Neuronal stem cell (in vitro differentiated cells): Measurements from ENCODE around the gene B3GALT5.

Experiments used
- DNase-seq: peaks from one replicate; pipeline ENCODE4 v3.0.0-alpha.2; 2013; ENCODE audit warnings: low spot score
- H2AFZ ChIP-seq: one replicate; pipeline ENCODE4 v1.6.1; 2013; ENCODE audit warnings: mild to moderate bottlenecking, low read length, inconsistent platforms
- H2AK5ac ChIP-seq: 2 replicates; pipeline ENCODE4 v1.6.1; 2013; ENCODE audit warnings: low read depth, mild to moderate bottlenecking, inconsistent platforms, low read length, moderate library complexity, mixed read lengths
- H2BK120ac ChIP-seq: 2 replicates; pipeline ENCODE4 v1.6.1; 2013; ENCODE audit warnings: low read depth, mild to moderate bottlenecking, inconsistent platforms, low read length, moderate library complexity, mixed read lengths
- H2BK12ac ChIP-seq: one replicate; pipeline ENCODE4 v1.6.1; 2013; ENCODE audit warnings: low read length, inconsistent platforms
- H2BK15ac ChIP-seq: 2 replicates; pipeline ENCODE4 v1.6.1; 2013; ENCODE audit warnings: mild to moderate bottlenecking, low read length, inconsistent platforms, mixed read lengths
- H2BK5ac ChIP-seq: one replicate; pipeline ENCODE4 v1.6.1; 2013; ENCODE audit warnings: inconsistent platforms, mild to moderate bottlenecking, low read length, moderate library complexity
- H3K14ac ChIP-seq: one replicate; pipeline ENCODE4 v1.6.1; 2013; ENCODE audit warnings: low read length, inconsistent platforms
- H3K18ac ChIP-seq: 2 replicates; pipeline ENCODE4 v1.6.1; 2013; ENCODE audit warnings: low read length, inconsistent platforms
- H3K23ac ChIP-seq: 2 replicates; pipeline ENCODE4 v1.6.1; 2013; ENCODE audit warnings: low read depth, mild to moderate bottlenecking, mixed read lengths, low read length, inconsistent platforms; ENCODE audit not compliant: poor library complexity
- H3K27ac ChIP-seq: replicated peaks from 3 replicates; pipeline ENCODE4 v1.5.1; 2013; ENCODE audit warnings: low read length, inconsistent platforms
- H3K27me3 ChIP-seq, 3 experiments: 2 replicates each; pipeline ENCODE4 v1.6.1; 2013; ENCODE audit warnings: low read length in 3 of 3, mild to moderate bottlenecking in 2 of 3, inconsistent platforms in 1 of 3, low read depth in 1 of 3, mixed read lengths in 1 of 3, moderate library complexity in 1 of 3; ENCODE audit not compliant: control insufficient read depth in 3 of 3, insufficient read depth in 3 of 3
- H3K36me3 ChIP-seq, 2 donors: replicated peaks in 1 of 2; 2 replicates each; pipeline ENCODE4 v1.6.1; 2013; ENCODE audit warnings: low read length in 2 of 2; ENCODE audit not compliant: control insufficient read depth in 2 of 2, insufficient read depth in 2 of 2
- H3K4ac ChIP-seq: 2 replicates; pipeline ENCODE4 v1.6.1; 2013; ENCODE audit warnings: inconsistent platforms, mild to moderate bottlenecking, low read length, moderate library complexity
- H3K4me1 ChIP-seq, 2 donors: 1 replicate in 1 of 2; 2 replicates in 1 of 2; pipeline ENCODE4 v1.6.1; 2013; ENCODE audit warnings: low read length in 2 of 2, low read depth in 1 of 2; ENCODE audit not compliant: control insufficient read depth in 2 of 2, insufficient read depth in 1 of 2
- H3K4me2 ChIP-seq: one replicate; pipeline ENCODE4 v1.6.1; 2013; ENCODE audit warnings: mild to moderate bottlenecking, low read length, inconsistent platforms; ENCODE audit not compliant: insufficient read depth, poor library complexity, severe bottlenecking
- H3K4me3 ChIP-seq, 2 donors: 2 replicates each; pipeline ENCODE4 v1.5.1; 2013; ENCODE audit warnings: low read length in 2 of 2, mild to moderate bottlenecking in 2 of 2, inconsistent platforms in 1 of 2, moderate library complexity in 1 of 2
- H3K79me1 ChIP-seq: one replicate; pipeline ENCODE4 v1.6.1; 2013; ENCODE audit warnings: low read depth, mild to moderate bottlenecking, inconsistent platforms, low read length, moderate library complexity
- H3K9ac ChIP-seq: one replicate; pipeline ENCODE4 v1.6.1; 2013; ENCODE audit warnings: mild to moderate bottlenecking, low read depth, low read length, inconsistent platforms; ENCODE audit not compliant: poor library complexity
- H3K9me3 ChIP-seq, 2 donors: replicated peaks in 1 of 2; 2 replicates each; pipeline versions ENCODE3 to v1.6.1; 2013; ENCODE audit warnings: low read length in 2 of 2, mild to moderate bottlenecking in 2 of 2, inconsistent platforms in 1 of 2, low read depth in 1 of 2, mixed read lengths in 1 of 2, moderate library complexity in 1 of 2; ENCODE audit not compliant: control insufficient read depth in 2 of 2, insufficient read depth in 1 of 2
- H4K8ac ChIP-seq: one replicate; pipeline ENCODE4 v1.6.1; 2013; ENCODE audit warnings: low read depth, mild to moderate bottlenecking, inconsistent platforms, low read length, moderate library complexity
- H4K91ac ChIP-seq: one replicate; pipeline ENCODE4 v1.6.1; 2013; ENCODE audit warnings: low read length, low read depth, mild to moderate bottlenecking, inconsistent platforms; ENCODE audit not compliant: poor library complexity
- WGBS, 2 donors: extraction: QIAGEN DNeasy Blood & Tissue Kit; methylation state at CpG; one replicate each; pipeline ENCODE4 v1.1.7; 2013; ENCODE audit warnings: missing lambda C conversion rate in 2 of 2, mixed read lengths in 1 of 2; ENCODE audit not compliant: insufficient read length in 2 of 2, insufficient replicate concordance in 1 of 2; ENCODE audit errors: extremely low coverage in 2 of 2; 5-methylcytosine and 5-hydroxymethylcytosine counted together

Gene B3GALT5

GRCh38 chr21:39659070-39659815 lies 46.5 kb downstream of the B3GALT5 start:
- Histone ChIP-seq H3K79me1 (no peaks in the 10 kb centered on the region), H4K91ac (no peak overlapping the region), H2BK12ac (no peak overlapping the region), H3K4me1 (peaks cover 4 to 7% of the 10 kb centered on the region in 2 donors), H2AK5ac (no peak overlapping the region), H3K36me3 (no peaks in the 10 kb centered on the region), H2BK120ac (no peak overlapping the region), H3K4me3 (no peak overlapping the region), H4K8ac (no peak overlapping the region), H3K9me3 (no peaks in the 10 kb centered on the region), H3K18ac (no peak overlapping the region), H2BK15ac (no peak overlapping the region), H3K4me2 (no peak overlapping the region), H3K23ac (no peak overlapping the region), H3K9ac (no peak overlapping the region), H3K4ac (no peak overlapping the region), H3K27ac (no peak overlapping the region), H3K27me3 (no peaks in the 10 kb centered on the region), H2BK5ac (no peak overlapping the region), H3K14ac (no peak overlapping the region), H2AFZ (no peak overlapping the region)
- no peak for DNase-seq
- WGBS, 2 donors, result no CpG with 5 or more reads among the region's 7 CpGs

GRCh38 chr21:39660191-39660980 lies 47.6 kb downstream of the B3GALT5 start:
- H2AFZ ChIP-seq, result peak overlapping the region; percentile 12
- no peak overlapping the region for H3K4ac ChIP-seq
- H3K23ac ChIP-seq, result no peak overlapping the region
- H3K4me1 ChIP-seq, result peaks cover 4 to 7% of the 10 kb centered on the region in 2 donors
- H2BK15ac ChIP-seq, result no peak overlapping the region
- H3K36me3 ChIP-seq, result no peaks in the 10 kb centered on the region
- H3K18ac ChIP-seq, result no peak overlapping the region
- no peak for DNase-seq
- no peaks in the 10 kb centered on the region for H3K79me1 ChIP-seq
- H2AK5ac ChIP-seq, result no peak overlapping the region
- no peak overlapping the region for H3K27ac ChIP-seq
- no peak overlapping the region for H2BK12ac ChIP-seq
- WGBS, 2 donors, result no CpG with 5 or more reads among the region's 17 CpGs
- H3K4me3 ChIP-seq, result no peak overlapping the region
- H3K27me3 ChIP-seq, result no peaks in the 10 kb centered on the region
- H2BK120ac ChIP-seq, result no peak overlapping the region
- no peak overlapping the region for H3K14ac ChIP-seq
- no peak overlapping the region for H3K4me2 ChIP-seq
- H2BK5ac ChIP-seq, result no peak overlapping the region
- H4K91ac ChIP-seq, result no peak overlapping the region
- no peak overlapping the region for H4K8ac ChIP-seq
- H3K9me3 ChIP-seq, result no peaks in the 10 kb centered on the region
- H3K9ac ChIP-seq, result no peak overlapping the region

- no peaks in the 10 kb centered on the region for H3K27me3 ChIP-seq
- DNase-seq, result no peak
- no peaks in the 10 kb centered on the region for H3K36me3 ChIP-seq
- no peaks in the 10 kb centered on the region for H3K79me1 ChIP-seq
- H3K9ac ChIP-seq, result no peak overlapping the region
- no peak overlapping the region for H3K14ac ChIP-seq
- peaks cover 4 to 7% of the 10 kb centered on the region in 2 donors for H3K4me1 ChIP-seq
- no peak overlapping the region for H2AFZ ChIP-seq
- H4K8ac ChIP-seq, result no peak overlapping the region
- no peak overlapping the region for H2BK120ac ChIP-seq
- no CpG with 5 or more reads among the region's 18 CpGs for WGBS, 2 donors
- H3K4me3 ChIP-seq, result no peak overlapping the region
- H2AK5ac ChIP-seq, result no peak overlapping the region
- H3K23ac ChIP-seq, result no peak overlapping the region
- no peak overlapping the region for H2BK12ac ChIP-seq
- H2BK5ac ChIP-seq, result no peak overlapping the region
- no peaks in the 10 kb centered on the region for H3K9me3 ChIP-seq
- H2BK15ac ChIP-seq, result no peak overlapping the region
- no peak overlapping the region for H3K18ac ChIP-seq
- H3K27ac ChIP-seq, result no peak overlapping the region
- H3K4me2 ChIP-seq, result no peak overlapping the region
- H4K91ac ChIP-seq, result no peak overlapping the region
- no peak overlapping the region for H3K4ac ChIP-seq
These were observed 48.4 kb downstream of the B3GALT5 start for GRCh38 chr21:39661121-39661520.

GRCh38 chr21:39661740-39662139 lies 49.0 kb downstream of the B3GALT5 start:
- H3K79me1 ChIP-seq, result no peaks in the 10 kb centered on the region
- H3K9ac ChIP-seq, result no peak overlapping the region
- no peak overlapping the region for H2AFZ ChIP-seq
- no peak overlapping the region for H2AK5ac ChIP-seq
- no peaks in the 10 kb centered on the region for H3K9me3 ChIP-seq
- H3K27me3 ChIP-seq, result no peaks in the 10 kb centered on the region
- no peak overlapping the region for H4K91ac ChIP-seq
- no peak overlapping the region for H3K14ac ChIP-seq
- no peak overlapping the region for H3K27ac ChIP-seq
- no peak overlapping the region for H2BK120ac ChIP-seq
- no peak overlapping the region for H3K4me3 ChIP-seq
- no CpG with 5 or more reads among the region's 9 CpGs for WGBS, 2 donors
- no peak overlapping the region for H3K4ac ChIP-seq
- no peak for DNase-seq
- H3K4me2 ChIP-seq, result no peak overlapping the region
- H2BK15ac ChIP-seq, result peak overlapping the region; percentile 35
- H3K23ac ChIP-seq, result no peak overlapping the region
- H2BK12ac ChIP-seq, result no peak overlapping the region
- no peak overlapping the region for H2BK5ac ChIP-seq
- peaks cover 4 to 7% of the 10 kb centered on the region in 2 donors for H3K4me1 ChIP-seq
- no peak overlapping the region for H4K8ac ChIP-seq
- H3K18ac ChIP-seq, result no peak overlapping the region
- H3K36me3 ChIP-seq, result no peaks in the 10 kb centered on the region
